Upper lobe of left lung (tissue), 4 donors: ENCODE results near the gene C9orf72.

Experiments used
- EP300 ChIP-seq, 4 donors: sonication (generic); formaldehyde crosslinking; IDR thresholded peaks; one replicate each; pipeline ENCODE4 v1.5.1; 2017; ENCODE audit warnings: antibody characterized with exemption in 4 of 4, control low read depth in 2 of 4
- POLR2A ChIP-seq, 4 donors: fragments of 450-650 bp; IDR thresholded peaks; one replicate each; pipeline ENCODE4 v1.5.1; 2016 to 2017; ENCODE audit warnings: antibody characterized with exemption in 4 of 4, mild to moderate bottlenecking in 2 of 4
- POLR2AphosphoS5 ChIP-seq, 2 donors: sonication (generic); formaldehyde crosslinking; IDR thresholded peaks; one replicate each; pipeline ENCODE4 v1.5.1; 2017; ENCODE audit warnings: antibody characterized with exemption in 2 of 2
- TF ChIP-seq, protein P1 (sequence below), 6 experiments: fragments of 450-650 bp in 4 of 6; fragments of 200-600 bp in 2 of 6; sonication (generic) in 2 of 6; IDR thresholded peaks; one replicate each; pipeline ENCODE4 v1.5.1; 2016 to 2019; ENCODE audit warnings: antibody characterized with exemption in 6 of 6

DNA sequence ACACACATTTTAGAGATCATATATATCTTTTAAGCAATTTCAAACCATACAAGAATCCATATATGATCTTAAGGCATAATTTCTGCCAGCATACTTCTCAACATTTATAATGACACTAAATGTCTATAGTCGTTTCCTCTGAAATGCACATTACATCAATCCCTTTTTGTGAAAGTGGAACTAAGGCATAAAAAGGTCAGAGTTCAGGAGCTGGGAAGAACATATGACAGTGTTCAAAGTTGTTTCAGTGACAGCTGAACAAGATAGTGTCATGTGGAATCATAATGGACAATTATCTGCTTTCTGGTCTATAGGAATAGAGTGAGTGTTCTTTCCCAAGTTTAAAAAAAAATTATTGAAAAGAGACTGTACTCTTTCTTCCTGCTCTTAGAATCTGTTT is 41.2 kb downstream of the C9orf72 start:
- TF ChIP-seq, protein P1, sequence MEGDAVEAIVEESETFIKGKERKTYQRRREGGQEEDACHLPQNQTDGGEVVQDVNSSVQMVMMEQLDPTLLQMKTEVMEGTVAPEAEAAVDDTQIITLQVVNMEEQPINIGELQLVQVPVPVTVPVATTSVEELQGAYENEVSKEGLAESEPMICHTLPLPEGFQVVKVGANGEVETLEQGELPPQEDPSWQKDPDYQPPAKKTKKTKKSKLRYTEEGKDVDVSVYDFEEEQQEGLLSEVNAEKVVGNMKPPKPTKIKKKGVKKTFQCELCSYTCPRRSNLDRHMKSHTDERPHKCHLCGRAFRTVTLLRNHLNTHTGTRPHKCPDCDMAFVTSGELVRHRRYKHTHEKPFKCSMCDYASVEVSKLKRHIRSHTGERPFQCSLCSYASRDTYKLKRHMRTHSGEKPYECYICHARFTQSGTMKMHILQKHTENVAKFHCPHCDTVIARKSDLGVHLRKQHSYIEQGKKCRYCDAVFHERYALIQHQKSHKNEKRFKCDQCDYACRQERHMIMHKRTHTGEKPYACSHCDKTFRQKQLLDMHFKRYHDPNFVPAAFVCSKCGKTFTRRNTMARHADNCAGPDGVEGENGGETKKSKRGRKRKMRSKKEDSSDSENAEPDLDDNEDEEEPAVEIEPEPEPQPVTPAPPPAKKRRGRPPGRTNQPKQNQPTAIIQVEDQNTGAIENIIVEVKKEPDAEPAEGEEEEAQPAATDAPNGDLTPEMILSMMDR (IDR thresholded peaks at IDR 0.05): no peak
- TF ChIP-seq POLR2A (IDR thresholded peaks at IDR 0.05) (no peak), POLR2AphosphoS5 (IDR thresholded peaks at IDR 0.05) (no peak), EP300 (IDR thresholded peaks at IDR 0.05) (no peak)
